BE2C (cell line): Measurements from ENCODE around the gene IGFBP4.

Experiments
- DNase-seq: peaks from one replicate; pipeline ENCODE4 v3.0.0-alpha.2; 2020
- H3K27me3 ChIP-seq: fragments of 250-450 bp; sonication (Bioruptor Pico); 2 replicates; pipeline ENCODE4 v1.5.1; 2020; ENCODE audit warnings: mild to moderate bottlenecking
- H3K36me3 ChIP-seq: fragments of 250-450 bp; sonication (Bioruptor Pico); 2 replicates; pipeline ENCODE4 v1.5.1; 2020; ENCODE audit warnings: mild to moderate bottlenecking
- H3K4me1 ChIP-seq: fragments of 250-450 bp; sonication (Bioruptor Pico); 2 replicates; pipeline ENCODE4 v1.5.1; 2020
- H3K4me3 ChIP-seq: 2 replicates; pipeline ENCODE4 v1.5.1; 2011; ENCODE audit warnings: low read depth, low read length
- H3K9me3 ChIP-seq: fragments of 250-450 bp; sonication (Bioruptor Pico); 2 replicates; pipeline ENCODE4 v1.5.1; 2020
- TF ChIP-seq, protein P1 (sequence below): IDR thresholded peaks from 2 replicates; pipeline ENCODE4 v1.5.1; 2012; ENCODE audit warnings: mild to moderate bottlenecking, low read depth, low read length

Gene IGFBP4

DNA sequence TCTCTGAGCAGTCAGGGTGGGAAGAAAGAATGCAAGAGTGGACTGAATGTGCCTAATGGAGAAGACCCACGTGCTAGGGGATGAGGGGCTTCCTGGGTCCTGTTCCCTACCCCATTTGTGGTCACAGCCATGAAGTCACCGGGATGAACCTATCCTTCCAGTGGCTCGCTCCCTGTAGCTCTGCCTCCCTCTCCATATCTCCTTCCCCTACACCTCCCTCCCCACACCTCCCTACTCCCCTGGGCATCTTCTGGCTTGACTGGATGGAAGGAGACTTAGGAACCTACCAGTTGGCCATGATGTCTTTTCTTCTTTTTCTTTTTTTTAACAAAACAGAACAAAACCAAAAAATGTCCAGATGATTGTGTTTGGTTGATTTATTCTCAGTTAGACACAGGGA, 14.1 kb downstream of the IGFBP4 start:
- no peak overlapping the region for H3K4me3 ChIP-seq
- H3K27me3 ChIP-seq = no peaks in the 10 kb centered on the region
- H3K36me3 ChIP-seq = peaks cover 48% of the 10 kb centered on the region
- no peaks in the 10 kb centered on the region for H3K9me3 ChIP-seq
- DNase-seq = no peak
- TF ChIP-seq, protein P1, sequence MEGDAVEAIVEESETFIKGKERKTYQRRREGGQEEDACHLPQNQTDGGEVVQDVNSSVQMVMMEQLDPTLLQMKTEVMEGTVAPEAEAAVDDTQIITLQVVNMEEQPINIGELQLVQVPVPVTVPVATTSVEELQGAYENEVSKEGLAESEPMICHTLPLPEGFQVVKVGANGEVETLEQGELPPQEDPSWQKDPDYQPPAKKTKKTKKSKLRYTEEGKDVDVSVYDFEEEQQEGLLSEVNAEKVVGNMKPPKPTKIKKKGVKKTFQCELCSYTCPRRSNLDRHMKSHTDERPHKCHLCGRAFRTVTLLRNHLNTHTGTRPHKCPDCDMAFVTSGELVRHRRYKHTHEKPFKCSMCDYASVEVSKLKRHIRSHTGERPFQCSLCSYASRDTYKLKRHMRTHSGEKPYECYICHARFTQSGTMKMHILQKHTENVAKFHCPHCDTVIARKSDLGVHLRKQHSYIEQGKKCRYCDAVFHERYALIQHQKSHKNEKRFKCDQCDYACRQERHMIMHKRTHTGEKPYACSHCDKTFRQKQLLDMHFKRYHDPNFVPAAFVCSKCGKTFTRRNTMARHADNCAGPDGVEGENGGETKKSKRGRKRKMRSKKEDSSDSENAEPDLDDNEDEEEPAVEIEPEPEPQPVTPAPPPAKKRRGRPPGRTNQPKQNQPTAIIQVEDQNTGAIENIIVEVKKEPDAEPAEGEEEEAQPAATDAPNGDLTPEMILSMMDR = no peak
- peaks cover 53% of the 10 kb centered on the region for H3K4me1 ChIP-seq

DNA sequence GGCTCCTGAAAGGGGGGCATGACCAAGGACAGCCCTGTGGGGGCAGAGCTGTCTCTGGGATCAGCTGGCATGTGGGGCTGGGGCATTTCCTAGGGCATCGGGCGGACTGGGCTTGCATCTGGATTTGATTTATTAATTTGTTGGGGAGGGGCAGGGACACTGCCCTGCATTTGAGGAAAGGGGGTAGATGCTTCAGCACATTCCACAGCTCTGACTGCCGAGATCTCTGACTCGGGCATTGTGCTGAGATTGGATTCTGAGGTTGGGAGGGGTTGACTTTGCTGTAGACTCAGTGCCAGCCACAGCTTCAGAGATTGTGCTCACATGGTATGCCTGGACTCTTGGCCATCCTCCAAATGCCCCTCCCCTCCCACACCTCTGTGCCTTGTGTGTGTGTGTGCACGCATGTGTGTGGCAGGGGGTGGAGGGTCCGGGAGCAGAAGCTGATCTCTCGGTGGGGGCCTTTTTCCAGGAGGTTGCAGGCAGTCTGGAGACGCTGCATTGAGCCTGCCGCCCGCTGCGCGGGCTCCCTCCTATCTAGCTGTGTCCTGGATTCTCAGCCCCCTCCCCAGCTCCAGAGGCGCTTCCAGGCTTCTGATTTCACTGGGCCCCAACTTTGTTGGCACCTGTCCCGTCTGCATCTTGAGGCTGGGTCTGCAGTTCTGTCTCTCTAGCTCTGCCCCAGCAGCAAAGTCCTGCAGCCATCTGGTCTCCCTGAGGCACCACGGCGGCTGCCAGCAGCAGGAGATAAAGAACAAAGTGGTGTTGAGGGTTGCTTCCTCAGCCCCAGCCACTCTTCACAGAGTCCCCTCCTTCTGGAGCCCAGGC, 14.9 kb downstream of the IGFBP4 start:
- DNase-seq = peak; percentile 93
- TF ChIP-seq, protein P1 = no peak
- Histone ChIP-seq H3K4me1 (peaks cover 55% of the 10 kb centered on the region), H3K36me3 (peaks cover 40% of the 10 kb centered on the region), H3K4me3 (peak overlapping the region; percentile 17; the same call in 1 of the 2 replicates), H3K9me3 (no peaks in the 10 kb centered on the region), H3K27me3 (no peaks in the 10 kb centered on the region)

DNA sequence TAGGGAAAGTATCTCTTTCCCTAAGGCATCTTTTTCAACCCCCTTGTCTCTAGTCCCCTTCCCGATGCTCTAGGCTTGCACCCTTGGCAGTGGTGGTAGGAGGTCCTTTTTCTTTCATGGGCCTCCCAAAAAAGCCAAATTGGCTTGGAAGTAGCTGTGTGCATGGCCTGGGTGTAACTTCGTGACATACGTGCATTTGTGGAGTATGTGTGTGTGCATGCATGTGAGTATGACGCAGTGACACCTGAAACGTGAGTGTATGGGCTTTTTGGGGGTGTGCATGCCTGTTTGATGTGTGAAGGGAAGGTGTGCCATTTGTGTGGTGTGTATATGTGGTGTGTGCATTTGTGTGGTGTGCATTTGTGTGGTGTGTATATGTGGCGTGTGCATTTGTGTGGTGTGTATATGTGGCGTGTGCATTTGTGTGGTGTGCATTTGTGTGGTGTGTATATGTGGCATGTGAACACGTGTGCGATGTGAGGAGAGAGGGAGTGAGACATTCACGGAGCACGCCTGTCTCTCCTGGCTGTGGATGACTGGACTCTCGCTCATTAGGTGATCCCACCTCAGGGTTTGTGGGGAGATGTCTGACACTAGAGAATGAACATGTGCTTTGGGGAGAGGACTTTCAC, 15.7 kb downstream of the IGFBP4 start:
- DNase-seq = no peak
- TF ChIP-seq, protein P1 = no peak
- Histone ChIP-seq H3K4me1 (peaks cover 56% of the 10 kb centered on the region), H3K4me3 (no peak overlapping the region), H3K27me3 (no peaks in the 10 kb centered on the region), H3K36me3 (peaks cover 32% of the 10 kb centered on the region), H3K9me3 (no peaks in the 10 kb centered on the region)

DNA sequence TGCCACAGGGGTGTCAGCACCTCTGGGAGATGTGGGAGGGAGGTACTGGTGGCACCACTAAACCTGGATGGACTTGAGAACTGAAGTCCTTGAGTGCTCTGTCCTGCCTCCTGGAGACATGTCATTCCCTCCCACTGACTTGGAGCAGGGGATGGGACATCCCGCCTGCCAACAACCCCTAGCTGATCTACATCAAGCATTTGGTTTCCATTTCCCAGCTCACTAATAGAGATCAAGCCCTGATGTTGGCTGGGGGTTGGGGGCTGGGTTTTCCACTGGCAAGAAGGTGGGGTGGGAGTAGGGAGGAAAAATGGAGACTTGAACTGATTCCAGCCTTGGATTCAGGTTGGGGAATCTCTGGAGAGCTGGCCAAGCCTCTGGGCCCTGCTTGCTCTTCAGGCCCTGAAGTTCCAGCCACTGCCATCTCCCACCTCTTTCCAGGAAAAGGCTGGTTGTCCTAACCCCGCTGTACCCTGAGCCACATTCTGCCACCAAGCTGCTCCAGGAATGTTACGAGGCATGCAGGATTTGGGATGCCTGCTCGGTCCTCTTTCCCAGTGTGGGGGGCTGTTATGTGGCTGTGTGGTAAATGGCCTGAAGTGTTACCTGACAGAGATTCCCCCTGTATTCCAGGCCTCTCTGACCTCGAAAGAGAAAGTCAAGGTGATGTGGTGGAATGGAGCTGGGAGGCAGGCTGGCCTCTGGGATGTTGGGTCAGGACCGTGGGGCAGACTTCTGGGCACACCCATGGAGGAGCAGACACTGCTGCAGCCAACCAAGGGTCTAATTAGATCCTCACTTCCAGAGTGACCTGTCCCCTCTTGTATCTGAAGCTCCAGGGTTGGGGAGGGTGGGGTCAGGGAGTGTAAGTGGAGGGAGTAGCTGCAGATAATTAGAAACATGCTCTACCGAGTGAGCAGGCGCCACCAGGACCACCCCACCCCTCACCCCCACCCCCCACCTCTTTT, 16.7 kb downstream of the IGFBP4 start:
- H3K27me3 ChIP-seq = no peaks in the 10 kb centered on the region
- peak; percentile 45 for DNase-seq
- peaks cover 56% of the 10 kb centered on the region for H3K4me1 ChIP-seq

DNA sequence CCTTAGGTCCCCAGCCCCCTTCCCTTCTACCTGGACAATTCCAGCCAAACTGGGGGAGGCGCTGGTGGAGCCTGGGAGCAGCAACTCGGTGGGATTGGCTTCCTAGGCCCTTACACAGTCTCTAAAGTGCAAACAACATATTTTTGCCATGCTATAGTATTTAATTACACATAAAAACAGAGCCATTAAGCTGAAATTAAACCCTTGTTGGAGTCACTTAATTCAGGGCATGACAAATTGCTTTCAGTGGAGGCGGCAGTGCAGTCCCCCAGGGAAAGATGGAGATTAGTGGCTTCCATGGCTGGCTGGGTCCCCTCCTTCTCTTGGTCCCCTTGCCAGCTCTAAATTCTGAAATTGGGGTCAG, 17.3 kb downstream of the IGFBP4 start:
- Histone ChIP-seq H3K27me3 (no peaks in the 10 kb centered on the region), H3K4me3 (no peak overlapping the region), H3K9me3 (no peaks in the 10 kb centered on the region), H3K36me3 (peaks cover 19% of the 10 kb centered on the region), H3K4me1 (peaks cover 56% of the 10 kb centered on the region)
- TF ChIP-seq, protein P1 = no peak
- peak; percentile 76 for DNase-seq

More for the DNA sequence above, 16.7 kb downstream of the IGFBP4 start:
- Histone ChIP-seq H3K36me3 (peaks cover 23% of the 10 kb centered on the region), H3K9me3 (no peaks in the 10 kb centered on the region), H3K4me3 (no peak overlapping the region; the same call in 1 of the 2 replicates)
- TF ChIP-seq, protein P1 = no peak
